Activated naive CD8-positive, alpha-beta T cell treated with anti-CD3 and anti-CD28 coated beads for 36 hours (primary cell): ENCODE data around the gene PAIP1. TPM values are rescaled to one million over a fixed set of nuclear protein-coding genes. Genes with fewer than 3 reads are reported as not detected.

Source experiments
- total RNA-seq, 2 experiments: library from RNA; stranded (reverse); gene quantifications; one replicate each; pipeline ENCODE4 v1.2.3, GENCODE V29; 2021

PAIP1 gene
- total RNA-seq, 2 experiments from 2014 or later, result 50.1 to 51.0 TPM

Other genes with a start within 250 kb of the PAIP1 start
- 10 to 100 TPM; 58.4 to 60.2 TPM for gene HMGCS1, start 243.7 kb downstream of the PAIP1 start, total RNA-seq
- 10 to 100 TPM; 11.9 to 13.4 TPM for gene CCL28, start 144.7 kb downstream of the PAIP1 start, total RNA-seq
- gene TMEM267, start 73.2 kb downstream of the PAIP1 start, total RNA-seq, result 10 to 100 TPM; 20.4 to 24.1 TPM
- gene C5orf34, start 41.9 kb downstream of the PAIP1 start, total RNA-seq, result 10 to 100 TPM in 1 of 2 experiments, 1 to 10 TPM in 1; 8.9 to 10.1 TPM
- gene NNT, start 46.1 kb upstream of the PAIP1 start, total RNA-seq, result 10 to 100 TPM; 69.7 to 71.8 TPM